Astrocyte of the cerebellum (primary cell): ENCODE data around the gene RREB1.

Experiments used
- DNase-seq: peaks from one replicate; pipeline ENCODE4 v3.0.0-alpha.2; 2011; ENCODE audit warnings: low read depth
- H3K4me3 ChIP-seq: 2 replicates; pipeline ENCODE4 v1.5.1; 2011; ENCODE audit warnings: mild to moderate bottlenecking, low read depth, low read length, moderate library complexity
- in situ Hi-C: cut with HindIII; loops from 2 replicates; pipeline ENCODE4 v1.10.0; 2017; ENCODE audit warnings: low sequenced_read_pairs
- TF ChIP-seq, protein P1 (sequence below): IDR thresholded peaks from 2 replicates; pipeline ENCODE4 v1.5.1; 2012; ENCODE audit warnings: low read length, low read depth, moderate library complexity, mild to moderate bottlenecking; ENCODE audit errors: missing control alignments

RREB1 gene

DNA sequence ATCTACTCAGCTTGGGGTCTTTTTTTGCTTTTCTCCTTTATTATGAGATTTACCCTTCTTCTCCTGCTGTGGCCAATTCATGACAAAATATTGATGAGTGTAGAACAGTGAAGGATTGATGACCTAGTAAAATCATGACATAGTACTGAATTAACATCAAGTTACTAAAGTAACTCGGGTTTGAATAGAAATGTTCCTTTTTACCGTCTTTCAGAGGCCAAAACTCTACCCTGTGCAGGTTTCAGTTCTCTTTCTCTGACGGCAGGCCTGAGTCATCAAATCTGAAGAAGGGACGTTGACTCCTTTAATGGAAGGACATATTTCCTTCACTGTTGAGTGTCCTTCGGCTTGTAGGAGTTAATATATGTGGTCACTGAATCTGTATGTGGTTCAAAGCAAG, 80.7 kb downstream of the RREB1 start:
- no peak for DNase-seq
- in situ Hi-C loops = no loop called here
- TF ChIP-seq, protein P1, sequence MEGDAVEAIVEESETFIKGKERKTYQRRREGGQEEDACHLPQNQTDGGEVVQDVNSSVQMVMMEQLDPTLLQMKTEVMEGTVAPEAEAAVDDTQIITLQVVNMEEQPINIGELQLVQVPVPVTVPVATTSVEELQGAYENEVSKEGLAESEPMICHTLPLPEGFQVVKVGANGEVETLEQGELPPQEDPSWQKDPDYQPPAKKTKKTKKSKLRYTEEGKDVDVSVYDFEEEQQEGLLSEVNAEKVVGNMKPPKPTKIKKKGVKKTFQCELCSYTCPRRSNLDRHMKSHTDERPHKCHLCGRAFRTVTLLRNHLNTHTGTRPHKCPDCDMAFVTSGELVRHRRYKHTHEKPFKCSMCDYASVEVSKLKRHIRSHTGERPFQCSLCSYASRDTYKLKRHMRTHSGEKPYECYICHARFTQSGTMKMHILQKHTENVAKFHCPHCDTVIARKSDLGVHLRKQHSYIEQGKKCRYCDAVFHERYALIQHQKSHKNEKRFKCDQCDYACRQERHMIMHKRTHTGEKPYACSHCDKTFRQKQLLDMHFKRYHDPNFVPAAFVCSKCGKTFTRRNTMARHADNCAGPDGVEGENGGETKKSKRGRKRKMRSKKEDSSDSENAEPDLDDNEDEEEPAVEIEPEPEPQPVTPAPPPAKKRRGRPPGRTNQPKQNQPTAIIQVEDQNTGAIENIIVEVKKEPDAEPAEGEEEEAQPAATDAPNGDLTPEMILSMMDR = no peak
- H3K4me3 ChIP-seq = no peak overlapping the region

DNA sequence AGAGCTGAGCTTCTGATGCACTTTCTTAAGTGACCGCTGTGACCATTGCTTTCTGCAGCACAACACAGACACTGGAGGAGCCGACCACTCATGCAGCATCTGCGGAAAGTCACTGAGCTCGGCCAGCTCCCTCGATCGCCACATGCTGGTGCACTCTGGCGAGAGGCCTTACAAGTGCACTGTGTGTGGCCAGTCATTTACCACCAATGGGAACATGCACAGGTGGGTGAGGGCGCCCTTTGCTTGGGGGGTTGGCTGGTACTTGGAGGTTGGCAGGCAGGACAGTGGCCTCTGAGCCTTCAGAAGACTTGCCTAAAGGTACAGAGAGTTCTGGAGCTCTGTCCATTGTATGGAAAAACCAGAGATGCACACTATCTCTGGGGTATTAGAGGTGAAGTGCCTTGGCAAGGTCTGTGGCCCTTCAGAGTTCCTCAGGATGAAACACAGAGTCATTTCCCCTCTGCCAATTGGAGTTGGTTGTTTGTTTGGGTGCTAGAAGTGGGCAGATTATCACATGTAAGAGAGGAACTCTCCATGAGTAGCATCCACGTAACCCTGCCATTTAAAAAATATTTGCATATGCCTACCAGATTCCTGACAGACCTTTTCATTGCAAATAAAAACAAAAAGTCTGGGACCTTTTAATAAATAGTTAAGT, 81.5 kb downstream of the RREB1 start:
- in situ Hi-C loops = no loop called here
- TF ChIP-seq, protein P1 = no peak
- H3K4me3 ChIP-seq = no peak overlapping the region
- DNase-seq = no peak

DNA sequence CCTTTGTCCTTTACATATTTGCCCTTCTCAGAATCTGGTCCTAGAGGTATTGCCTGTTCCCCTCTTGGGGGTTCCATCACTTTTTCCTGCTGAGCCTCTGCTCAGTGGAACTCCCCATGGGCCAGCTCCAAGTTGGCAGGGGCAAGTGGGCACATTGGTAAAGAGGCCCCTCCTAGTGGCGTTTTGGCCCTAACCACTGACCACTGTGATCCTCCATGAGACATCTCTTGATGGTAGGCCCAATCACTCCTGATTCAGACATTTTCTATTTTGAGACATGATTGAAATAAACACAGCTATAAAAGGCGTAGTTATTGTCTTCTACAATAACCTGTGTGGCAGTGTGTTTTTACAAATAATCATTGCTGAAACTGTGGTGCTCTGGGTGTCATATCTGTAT, 83.0 kb downstream of the RREB1 start:
- in situ Hi-C loops = no loop called here
- no peak for DNase-seq
- TF ChIP-seq, protein P1 = no peak
- no peak overlapping the region for H3K4me3 ChIP-seq

DNA sequence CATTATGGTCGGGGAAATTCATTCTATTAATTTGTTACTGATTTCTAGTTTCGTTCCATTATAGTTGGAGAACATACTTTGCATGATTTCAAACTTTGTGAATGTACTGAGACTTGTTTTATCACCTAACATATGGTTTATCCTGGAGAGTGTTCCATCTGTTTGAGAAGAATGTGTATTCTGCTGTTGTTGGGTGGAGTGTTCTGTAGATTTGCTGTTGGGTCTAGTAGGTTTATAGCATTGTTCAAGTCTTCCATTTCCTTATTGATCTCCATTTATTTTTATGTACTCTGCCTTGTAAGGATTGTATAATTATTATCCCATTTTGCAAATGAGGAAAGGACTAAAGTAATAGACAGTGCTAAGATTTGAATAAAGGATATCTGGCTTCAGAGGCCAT, 85.4 kb downstream of the RREB1 start:
- TF ChIP-seq, protein P1 = no peak
- in situ Hi-C loops = no loop called here
- no peak for DNase-seq

DNA sequence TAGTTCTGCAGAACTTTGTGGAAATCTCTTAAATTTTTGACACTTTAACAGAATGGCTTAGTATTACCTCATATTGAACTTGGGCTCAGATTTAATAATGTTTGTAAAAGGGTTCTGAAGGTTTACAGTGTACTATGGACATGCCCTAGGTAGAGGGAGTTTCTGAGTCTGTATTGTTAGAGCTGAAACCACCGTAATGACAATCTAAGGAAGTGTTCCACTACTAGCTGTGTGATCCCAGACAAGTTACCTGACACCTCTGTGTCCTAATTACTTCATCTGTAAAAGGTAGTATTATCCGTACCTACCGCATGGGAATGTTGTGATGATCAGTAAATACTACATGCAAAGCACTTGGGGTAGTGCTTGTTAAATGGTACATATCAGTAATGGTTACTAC, 86.9 kb downstream of the RREB1 start:
- no peak for DNase-seq
- TF ChIP-seq, protein P1 = no peak
- no peak overlapping the region for H3K4me3 ChIP-seq
- in situ Hi-C loops = loop anchor here (5.0 kb wide), 1 partner anchor 58 kb away; no protein-coding TSS in a partner anchor

More for the DNA sequence above, 85.4 kb downstream of the RREB1 start:
- no peak overlapping the region for H3K4me3 ChIP-seq

DNA sequence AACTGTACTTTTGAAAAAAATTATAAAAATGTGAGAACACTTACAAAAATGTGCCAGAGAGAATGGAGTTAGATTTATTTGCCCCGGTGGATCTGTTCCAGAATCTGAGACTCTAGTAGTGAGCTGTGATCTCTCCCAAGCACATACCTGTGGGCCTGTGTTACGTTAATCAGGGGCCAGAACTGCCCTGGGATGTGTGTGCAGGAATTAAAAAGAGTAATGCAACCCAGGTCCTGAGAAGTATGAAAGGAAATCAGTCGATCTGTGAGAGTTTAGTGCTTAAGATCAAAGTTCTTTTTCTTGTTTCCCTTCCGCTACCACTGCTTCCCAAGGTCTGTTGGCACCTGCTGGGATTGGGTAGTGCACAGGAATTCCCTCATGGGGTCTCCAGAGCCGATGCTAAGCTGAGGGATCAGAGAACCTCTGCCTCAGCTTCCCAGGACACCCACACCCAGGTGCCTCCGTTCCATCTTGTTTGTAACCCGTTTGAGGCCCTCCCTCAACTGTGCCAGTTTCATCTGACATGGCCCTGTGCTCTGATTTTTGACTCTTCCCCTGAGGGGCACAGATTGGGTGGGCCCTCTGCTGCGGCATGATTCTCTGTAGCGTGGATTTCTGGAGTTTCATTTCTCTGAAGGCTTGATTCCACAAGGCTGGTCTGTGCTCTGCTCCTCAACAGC, 87.7 kb downstream of the RREB1 start:
- no peak overlapping the region for H3K4me3 ChIP-seq
- in situ Hi-C loops = loop anchor here (5.0 kb wide), 1 partner anchor 57 kb away; no protein-coding TSS in a partner anchor
- TF ChIP-seq, protein P1 = no peak
- no peak for DNase-seq
